K562 (cell line): ENCODE data around the gene OR10D3. TPM values are rescaled to one million over a fixed set of nuclear protein-coding genes. Genes with fewer than 3 reads are reported as not detected.
A peak's percentile ranks its signal among the peaks of the same experiment; 100 is the strongest.

ENCODE experiments used
- ATAC-seq: fragments of 200-7000 bp; cut with Tn5 transposase; 3 replicates; pipeline ENCODE4 v1.9.1; 2020; ENCODE audit warnings: moderate library complexity
- BruUV-seq: library from RNA; stranded (reverse); fragments of 400-500 nt; replicated peaks from 2 replicates; lab custom pipeline; 2021; lab: Mats Ljungman, UMichigan
- CTCF ChIA-PET: fragments of 300-600 bp; formaldehyde crosslinking; extraction: SDS; loops from one replicate; lab custom pipeline; 2021; ENCODE audit warnings: low intra/inter-chr PET ratio; lab: Yijun Ruan, JAX
- POLR2A ChIA-PET: fragments of 300-600, 350-650 bp; sonication (Branson Sonifier 250); formaldehyde crosslinking; extraction: SDS; loops from one replicate; lab custom pipeline; 2021; ENCODE audit warnings: antibody characterized with exemption, inconsistent platforms; lab: Yijun Ruan, JAX
- DNase-seq, 4 experiments: peaks; one replicate each; pipeline versions ENCODE4 v3.0.0 to v3.0.0-alpha.2; 2011 to 2018; ENCODE audit warnings: low spot score in 3 of 4, mixed read lengths in 3 of 4; ENCODE audit errors: extremely low read depth in 1 of 4
- FAIRE-seq: peaks from 2 replicates; lab custom pipeline; 2011; peaks lifted over from hg19 to GRCh38; lab: Jason Lieb, UNC
- H2AFZ ChIP-seq: 2 replicates; pipeline ENCODE4 v1.6.0; 2011; ENCODE audit warnings: low read depth, low read length, control low read depth, inconsistent platforms
- H3K27ac ChIP-seq: fragments of 200-600 bp; 3 replicates; pipeline ENCODE4 v1.8.0; 2011; ENCODE audit warnings: low read depth, mild to moderate bottlenecking, control low read depth, inconsistent platforms, low read length, moderate library complexity, mixed read lengths; ENCODE audit errors: extremely low read depth
- H3K27me3 ChIP-seq, 2 experiments: fragments of 300-600 bp in 1 of 2; 2 replicates in 1 of 2; 3 replicates in 1 of 2; pipeline versions ENCODE4 v1.6.0 to v1.8.0; 2011; ENCODE audit warnings: inconsistent platforms in 2 of 2, low read length in 2 of 2, mild to moderate bottlenecking in 1 of 2, mixed read lengths in 1 of 2, moderate library complexity in 1 of 2; ENCODE audit not compliant: control insufficient read depth in 2 of 2, insufficient read depth in 2 of 2
- H3K36me3 ChIP-seq: fragments of 300-600 bp; 3 replicates; pipeline ENCODE4 v1.8.0; 2011; ENCODE audit warnings: mild to moderate bottlenecking, low read length, inconsistent platforms; ENCODE audit not compliant: control insufficient read depth, insufficient read depth
- H3K4me1 ChIP-seq, 2 experiments: fragments of 200-600 bp in 1 of 2; replicated peaks in 1 of 2; 2 replicates in 1 of 2; 3 replicates in 1 of 2; pipeline versions ENCODE4 v1.5.1 to v1.8.0; 2011; ENCODE audit warnings: inconsistent platforms in 2 of 2, low read length in 2 of 2, mild to moderate bottlenecking in 1 of 2, mixed read lengths in 1 of 2, moderate library complexity in 1 of 2; ENCODE audit not compliant: control insufficient read depth in 2 of 2, insufficient read depth in 2 of 2
- H3K4me2 ChIP-seq: 2 replicates; pipeline ENCODE4 v1.6.1; 2011; ENCODE audit warnings: low read length, control low read depth, inconsistent platforms, mixed read lengths; ENCODE audit not compliant: insufficient read depth
- H3K4me3 ChIP-seq: fragments of 200-600 bp; sonication (generic), shearing (Covaris generic); 2 replicates; pipeline ENCODE4 v1.5.1; 2016; ENCODE audit warnings: control low read depth, inconsistent platforms
- H3K79me2 ChIP-seq: fragments of 200-600 bp; 3 replicates; pipeline ENCODE4 v1.8.0; 2011; ENCODE audit warnings: low read length, inconsistent platforms; ENCODE audit not compliant: control insufficient read depth, insufficient read depth
- H3K9ac ChIP-seq, 2 experiments: 2 replicates each; pipeline versions ENCODE4 v1.6.0 to v1.6.1; 2011; ENCODE audit warnings: low read depth in 2 of 2, low read length in 2 of 2, control low read depth in 1 of 2, inconsistent platforms in 1 of 2, mild to moderate bottlenecking in 1 of 2, mixed read lengths in 1 of 2; ENCODE audit not compliant: insufficient read depth in 1 of 2
- H3K9me1 ChIP-seq: one replicate; pipeline ENCODE4 v1.6.0; 2011; ENCODE audit warnings: inconsistent platforms, mild to moderate bottlenecking, low read length, moderate library complexity; ENCODE audit not compliant: control insufficient read depth, insufficient read depth
- H3K9me3 ChIP-seq: replicated peaks from 2 replicates; pipeline ENCODE4 v1.5.1; 2011; ENCODE audit warnings: low read depth, low read length, inconsistent platforms; ENCODE audit not compliant: control insufficient read depth, insufficient read depth
- H4K20me1 ChIP-seq: replicated peaks from 2 replicates; pipeline ENCODE4 v1.6.1; 2011; ENCODE audit warnings: low read length, inconsistent platforms, mixed read lengths; ENCODE audit not compliant: control insufficient read depth, insufficient read depth
- C11orf30 ChIP-seq: fragments of 450-650 bp; IDR thresholded peaks from 2 replicates; pipeline ENCODE4 v1.6.1; 2016; ENCODE audit warnings: low read depth, mild to moderate bottlenecking
- GATA2 ChIP-seq: sonication (generic); formaldehyde crosslinking; IDR thresholded peaks from 2 replicates; pipeline ENCODE4 v1.4.0; 2020; ENCODE audit warnings: mild to moderate bottlenecking, missing genetic modification reagents
- GATAD2B ChIP-seq: fragments of 450-650 bp; IDR thresholded peaks from 2 replicates; pipeline ENCODE4 v1.6.1; 2017; ENCODE audit warnings: mild to moderate bottlenecking, borderline replicate concordance
- NCOA4 ChIP-seq: fragments of 450-650 bp; IDR thresholded peaks from 2 replicates; pipeline ENCODE4 v1.6.1; 2018; ENCODE audit warnings: mild to moderate bottlenecking; ENCODE audit not compliant: partially characterized antibody
- NR1H2 ChIP-seq: sonication (generic); formaldehyde crosslinking; IDR thresholded peaks from 2 replicates; pipeline ENCODE4 v1.4.0; 2020; ENCODE audit warnings: mild to moderate bottlenecking, missing genetic modification reagents
- POLR2B ChIP-seq: fragments of 450-650 bp; IDR thresholded peaks from 2 replicates; pipeline ENCODE4 v1.6.1; 2018; ENCODE audit warnings: low read depth; ENCODE audit not compliant: partially characterized antibody
- POLR2G ChIP-seq: fragments of 200-400 bp; formaldehyde crosslinking; IDR thresholded peaks from 2 replicates; pipeline ENCODE4 v1.6.1; 2017; ENCODE audit warnings: low read depth, mild to moderate bottlenecking, antibody characterized with exemption, low read length, moderate library complexity
- ZNF175 ChIP-seq: fragments of 200-800 bp; sonication (Bioruptor generic); IDR thresholded peaks from 2 replicates; pipeline ENCODE4 v1.6.1; 2016; ENCODE audit warnings: low read depth, mild to moderate bottlenecking, missing genetic modification characterization, missing compliant biosample characterization
- ZNF644 ChIP-seq: fragments of 200-800 bp; sonication (Bioruptor generic); IDR thresholded peaks from 2 replicates; pipeline ENCODE4 v1.6.1; 2016; ENCODE audit warnings: low read depth, missing genetic modification characterization, missing compliant biosample characterization
- WGBS: fragments of 100-300 bp; shearing (Covaris generic); methylation state at CpG from one replicate; pipeline ENCODE4 v1.1.6; 2016; ENCODE audit warnings: low coverage, mixed read lengths; ENCODE audit not compliant: insufficient coverage; ENCODE audit errors: missing lambda C conversion rate; 5-methylcytosine and 5-hydroxymethylcytosine counted together
- in situ Hi-C: fragments of 300-500 bp; cut with MboI; formaldehyde crosslinking; loops from 4 replicates; pipeline ENCODE4 v1.15.0; 2018; ENCODE audit warnings: inconsistent platforms, mixed read lengths
- intact Hi-C: fragments of 100-400 bp; cut with micrococcal nuclease; formaldehyde crosslinking; loops from 2 replicates; pipeline ENCODE4 v1.14.2; 2022
- polyA plus RNA-seq, 8 experiments: library from polyadenylated mRNA; depleted of rRNA in 4 of 8; stranded (reverse) in 5 of 8; unstranded in 3 of 8; fragments of >200 nt; fragmentation: Nextera tagmentation in 2 of 8; fragmentation: Illumina TruSeq in 1 of 8; extraction: Ambion mirVana in 2 of 8; extraction: Trizol in 1 of 8; gene quantifications; 2 replicates each; pipeline versions ENCODE4 v1.2.1 to v1.2.3, GENCODE V29; 2011 to 2014; ENCODE audit warnings: inconsistent platforms in 1 of 8, missing spikeins in 1 of 8
- total RNA-seq, 7 experiments: library from RNA; depleted of rRNA in 6 of 7; stranded (reverse); fragments of >200 nt in 6 of 7; fragmentation: Illumina TruSeq in 2 of 7; extraction: Trizol in 2 of 7; gene quantifications; 2 replicates each; pipeline versions ENCODE4 v1.2.1 to v1.2.3, GENCODE V29; 2011 to 2021; ENCODE audit warnings: low replicate concordance in 1 of 7
- TF ChIP-seq, protein P1 (sequence below): fragments of 450-650 bp; formaldehyde crosslinking; IDR thresholded peaks from 2 replicates; pipeline ENCODE4 v1.4.0; 2020; ENCODE audit warnings: mild to moderate bottlenecking, moderate library complexity
- TF ChIP-seq, protein P2 (sequence below): fragments of 450-650 bp; IDR thresholded peaks from 2 replicates; pipeline ENCODE4 v1.6.1; 2016; ENCODE audit warnings: low read depth

OR10D3 gene
- total and polyA plus RNA-seq, 9 of the 15 experiments (the other 6 are each of a cell fraction or from before 2014, with no cell fraction given) = 0.07 to 2.9 (median 0.80) TPM; not detected in 1

DNA sequence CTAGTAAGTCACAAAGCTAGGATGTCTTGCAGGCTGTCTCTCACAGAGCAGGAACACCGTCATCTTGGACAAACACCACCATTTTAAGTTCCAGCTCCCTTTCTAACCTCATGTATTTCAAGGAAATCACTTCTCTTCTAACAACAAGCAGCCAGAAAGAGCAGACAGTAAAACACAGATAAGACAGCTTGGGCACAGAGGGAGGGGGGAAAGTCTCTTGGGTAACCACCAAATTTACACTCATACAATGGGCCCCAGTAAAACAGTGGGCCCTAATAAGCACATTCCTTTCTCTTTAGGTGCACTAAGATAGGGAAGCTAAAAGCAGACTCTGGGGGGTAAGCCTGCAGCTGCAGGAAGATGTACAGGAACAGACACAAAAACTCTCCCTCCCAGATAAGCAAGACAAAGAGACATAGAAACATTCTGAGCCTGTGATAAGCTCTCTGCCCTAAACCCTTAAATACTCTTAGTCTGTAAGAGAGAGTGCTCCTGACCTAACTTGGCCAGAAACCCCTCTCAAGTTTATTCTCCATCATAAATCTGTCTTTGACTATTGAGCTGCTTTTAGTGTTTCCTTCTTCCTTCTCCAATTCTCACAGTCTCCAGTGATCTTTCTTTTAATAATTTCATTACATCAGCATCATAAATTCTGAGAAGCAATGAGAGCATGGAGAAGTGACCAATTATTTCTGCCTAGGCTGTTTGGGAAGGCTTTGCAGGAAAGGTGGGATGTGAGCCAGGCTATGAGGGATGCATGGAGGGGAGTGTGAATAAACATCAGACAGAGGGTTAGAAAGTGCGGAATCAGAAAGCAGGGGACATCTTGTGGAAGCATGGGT lies 7.4 kb downstream of the OR10D3 start:
- Histone ChIP-seq H3K9me1 (no peaks in the 10 kb centered on the region), H3K36me3 (peaks cover 22% of the 10 kb centered on the region), H3K4me2 (0 out of 2 replicates have a peak overlapping the region, but pooled peaks have one; percentile 5), H3K9me3 (no peaks in the 10 kb centered on the region), H3K4me3 (no peak overlapping the region), H3K27me3 (no peaks in the 10 kb centered on the region), H3K4me1 (peaks cover 0 to 28% of the 10 kb centered on the region in 2 experiments; a peak in 3 of 5 replicates), H3K27ac (peak overlapping the region; percentile 37; the same call in 1 of the 3 replicates), H2AFZ (no peak overlapping the region), H3K79me2 (peaks cover 6% of the 10 kb centered on the region; the same call in 1 of the 3 replicates), H3K9ac (no peak overlapping the region), H4K20me1 (peaks cover 2% of the 10 kb centered on the region; the same call in 1 of the 2 replicates)
- CTCF ChIA-PET = no interaction called here
- peak in 1 of 4 experiments; percentile 77 for DNase-seq
- POLR2A ChIA-PET = interaction anchor here (0.6 to 2.8 kb wide), 10 partner anchors 10 to 348 kb away, joined by 3 to 11 read pairs (median 4); no protein-coding TSS in a partner anchor
- in situ Hi-C loops = loop anchor here (5.0 kb wide), 1 partner anchor 118 kb away; no protein-coding TSS in a partner anchor
- intact Hi-C loops = loop anchor here (2.0 to 10.0 kb wide), 3 partner anchors 20 to 446 kb away; partner anchors contain the start of gene ZNF202
- peak; percentile 10; the same call in 2 of the 3 replicates for ATAC-seq
- WGBS = 50% methylated on average over 2 of the region's 2 CpGs
- FAIRE-seq = no peak
- no TSS peak for BruUV-seq
- TF ChIP-seq, protein P1, sequence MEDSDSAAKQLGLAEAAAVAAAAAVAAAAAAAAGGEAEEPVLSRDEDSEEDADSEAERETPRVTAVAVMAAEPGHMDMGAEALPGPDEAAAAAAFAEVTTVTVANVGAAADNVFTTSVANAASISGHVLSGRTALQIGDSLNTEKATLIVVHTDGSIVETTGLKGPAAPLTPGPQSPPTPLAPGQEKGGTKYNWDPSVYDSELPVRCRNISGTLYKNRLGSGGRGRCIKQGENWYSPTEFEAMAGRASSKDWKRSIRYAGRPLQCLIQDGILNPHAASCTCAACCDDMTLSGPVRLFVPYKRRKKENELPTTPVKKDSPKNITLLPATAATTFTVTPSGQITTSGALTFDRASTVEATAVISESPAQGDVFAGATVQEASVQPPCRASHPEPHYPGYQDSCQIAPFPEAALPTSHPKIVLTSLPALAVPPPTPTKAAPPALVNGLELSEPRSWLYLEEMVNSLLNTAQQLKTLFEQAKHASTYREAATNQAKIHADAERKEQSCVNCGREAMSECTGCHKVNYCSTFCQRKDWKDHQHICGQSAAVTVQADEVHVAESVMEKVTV (CRISPR knock-in tag) = no peak
- TF ChIP-seq NCOA4 (no peak), GATA2 (CRISPR knock-in tag) (peak; percentile 61; the same call in 1 of the 2 replicates), POLR2B (no peak), NR1H2 (CRISPR knock-in tag) (no peak), ZNF175 (CRISPR knock-in tag) (no peak), ZNF644 (tag) (no peak), C11orf30 (no peak), GATAD2B (0 out of 2 replicates have a peak, but pooled peaks have one; percentile 21), POLR2G (no peak)
- TF ChIP-seq, protein P2, sequence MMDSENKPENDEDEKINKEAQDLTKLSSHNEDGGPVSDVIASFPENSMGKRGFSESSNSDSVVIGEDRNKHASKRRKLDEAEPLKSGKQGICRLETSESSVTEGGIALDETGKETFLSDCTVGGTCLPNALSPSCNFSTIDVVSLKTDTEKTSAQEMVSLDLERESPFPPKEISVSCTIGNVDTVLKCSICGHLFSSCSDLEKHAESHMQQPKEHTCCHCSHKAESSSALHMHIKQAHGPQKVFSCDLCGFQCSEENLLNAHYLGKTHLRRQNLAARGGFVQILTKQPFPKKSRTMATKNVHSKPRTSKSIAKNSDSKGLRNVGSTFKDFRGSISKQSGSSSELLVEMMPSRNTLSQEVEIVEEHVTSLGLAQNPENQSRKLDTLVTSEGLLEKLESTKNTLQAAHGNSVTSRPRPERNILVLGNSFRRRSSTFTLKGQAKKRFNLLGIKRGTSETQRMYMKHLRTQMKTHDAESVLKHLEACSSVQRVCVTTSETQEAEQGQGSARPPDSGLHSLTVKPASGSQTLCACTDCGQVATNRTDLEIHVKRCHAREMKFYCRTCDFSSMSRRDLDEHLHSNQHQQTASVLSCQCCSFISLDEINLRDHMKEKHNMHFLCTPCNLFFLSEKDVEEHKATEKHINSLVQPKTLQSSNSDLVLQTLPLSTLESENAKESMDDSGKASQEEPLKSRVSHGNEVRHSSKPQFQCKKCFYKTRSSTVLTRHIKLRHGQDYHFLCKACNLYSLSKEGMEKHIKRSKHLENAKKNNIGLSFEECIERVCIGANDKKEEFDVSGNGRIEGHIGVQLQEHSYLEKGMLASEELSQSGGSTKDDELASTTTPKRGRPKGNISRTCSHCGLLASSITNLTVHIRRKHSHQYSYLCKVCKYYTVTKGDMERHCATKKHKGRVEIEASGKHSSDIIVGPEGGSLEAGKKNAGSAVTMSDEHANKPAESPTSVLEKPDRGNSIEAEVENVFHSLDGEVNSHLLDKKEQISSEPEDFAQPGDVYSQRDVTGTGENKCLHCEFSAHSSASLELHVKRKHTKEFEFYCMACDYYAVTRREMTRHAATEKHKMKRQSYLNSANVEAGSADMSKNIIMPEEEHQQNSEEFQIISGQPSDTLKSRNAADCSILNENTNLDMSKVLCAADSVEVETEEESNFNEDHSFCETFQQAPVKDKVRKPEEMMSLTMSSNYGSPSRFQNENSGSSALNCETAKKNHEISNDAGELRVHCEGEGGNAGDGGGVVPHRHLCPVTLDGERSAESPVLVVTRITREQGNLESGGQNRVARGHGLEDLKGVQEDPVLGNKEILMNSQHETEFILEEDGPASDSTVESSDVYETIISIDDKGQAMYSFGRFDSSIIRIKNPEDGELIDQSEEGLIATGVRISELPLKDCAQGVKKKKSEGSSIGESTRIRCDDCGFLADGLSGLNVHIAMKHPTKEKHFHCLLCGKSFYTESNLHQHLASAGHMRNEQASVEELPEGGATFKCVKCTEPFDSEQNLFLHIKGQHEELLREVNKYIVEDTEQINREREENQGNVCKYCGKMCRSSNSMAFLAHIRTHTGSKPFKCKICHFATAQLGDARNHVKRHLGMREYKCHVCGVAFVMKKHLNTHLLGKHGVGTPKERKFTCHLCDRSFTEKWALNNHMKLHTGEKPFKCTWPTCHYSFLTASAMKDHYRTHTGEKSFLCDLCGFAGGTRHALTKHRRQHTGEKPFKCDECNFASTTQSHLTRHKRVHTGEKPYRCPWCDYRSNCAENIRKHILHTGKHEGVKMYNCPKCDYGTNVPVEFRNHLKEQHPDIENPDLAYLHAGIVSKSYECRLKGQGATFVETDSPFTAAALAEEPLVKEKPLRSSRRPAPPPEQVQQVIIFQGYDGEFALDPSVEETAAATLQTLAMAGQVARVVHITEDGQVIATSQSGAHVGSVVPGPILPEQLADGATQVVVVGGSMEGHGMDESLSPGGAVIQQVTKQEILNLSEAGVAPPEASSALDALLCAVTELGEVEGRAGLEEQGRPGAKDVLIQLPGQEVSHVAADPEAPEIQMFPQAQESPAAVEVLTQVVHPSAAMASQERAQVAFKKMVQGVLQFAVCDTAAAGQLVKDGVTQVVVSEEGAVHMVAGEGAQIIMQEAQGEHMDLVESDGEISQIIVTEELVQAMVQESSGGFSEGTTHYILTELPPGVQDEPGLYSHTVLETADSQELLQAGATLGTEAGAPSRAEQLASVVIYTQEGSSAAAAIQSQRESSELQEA = no peak
